GM12801 (cell line): Measurements from ENCODE around the gene TENM3.

ENCODE experiments used
- TF ChIP-seq, protein P1 (sequence below): IDR thresholded peaks from one replicate; pipeline ENCODE4 v1.5.1; 2011; ENCODE audit warnings: control low read depth; ENCODE audit not compliant: insufficient read length; ENCODE audit errors: extremely low read depth

The TENM3 gene

DNA sequence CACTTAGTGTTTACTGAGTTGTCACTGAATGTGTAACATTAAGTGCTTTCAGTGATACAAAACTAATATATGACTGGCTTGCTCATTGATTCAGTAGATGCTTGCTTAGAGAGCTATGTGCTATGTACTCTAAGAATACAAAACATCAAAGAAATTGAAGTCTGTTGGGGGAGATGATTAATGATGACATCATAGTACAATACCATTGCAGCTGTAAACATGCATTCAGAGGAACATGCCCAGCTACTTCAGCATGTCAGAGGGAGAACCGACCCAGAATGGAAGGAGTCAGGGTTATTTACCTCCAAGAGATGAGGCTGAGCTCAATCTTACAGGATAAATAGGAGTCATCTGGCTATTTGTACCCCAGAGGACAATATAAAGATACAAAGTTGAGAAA, 290.8 kb downstream of the TENM3 start:
- TF ChIP-seq, protein P1, sequence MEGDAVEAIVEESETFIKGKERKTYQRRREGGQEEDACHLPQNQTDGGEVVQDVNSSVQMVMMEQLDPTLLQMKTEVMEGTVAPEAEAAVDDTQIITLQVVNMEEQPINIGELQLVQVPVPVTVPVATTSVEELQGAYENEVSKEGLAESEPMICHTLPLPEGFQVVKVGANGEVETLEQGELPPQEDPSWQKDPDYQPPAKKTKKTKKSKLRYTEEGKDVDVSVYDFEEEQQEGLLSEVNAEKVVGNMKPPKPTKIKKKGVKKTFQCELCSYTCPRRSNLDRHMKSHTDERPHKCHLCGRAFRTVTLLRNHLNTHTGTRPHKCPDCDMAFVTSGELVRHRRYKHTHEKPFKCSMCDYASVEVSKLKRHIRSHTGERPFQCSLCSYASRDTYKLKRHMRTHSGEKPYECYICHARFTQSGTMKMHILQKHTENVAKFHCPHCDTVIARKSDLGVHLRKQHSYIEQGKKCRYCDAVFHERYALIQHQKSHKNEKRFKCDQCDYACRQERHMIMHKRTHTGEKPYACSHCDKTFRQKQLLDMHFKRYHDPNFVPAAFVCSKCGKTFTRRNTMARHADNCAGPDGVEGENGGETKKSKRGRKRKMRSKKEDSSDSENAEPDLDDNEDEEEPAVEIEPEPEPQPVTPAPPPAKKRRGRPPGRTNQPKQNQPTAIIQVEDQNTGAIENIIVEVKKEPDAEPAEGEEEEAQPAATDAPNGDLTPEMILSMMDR: no peak

DNA sequence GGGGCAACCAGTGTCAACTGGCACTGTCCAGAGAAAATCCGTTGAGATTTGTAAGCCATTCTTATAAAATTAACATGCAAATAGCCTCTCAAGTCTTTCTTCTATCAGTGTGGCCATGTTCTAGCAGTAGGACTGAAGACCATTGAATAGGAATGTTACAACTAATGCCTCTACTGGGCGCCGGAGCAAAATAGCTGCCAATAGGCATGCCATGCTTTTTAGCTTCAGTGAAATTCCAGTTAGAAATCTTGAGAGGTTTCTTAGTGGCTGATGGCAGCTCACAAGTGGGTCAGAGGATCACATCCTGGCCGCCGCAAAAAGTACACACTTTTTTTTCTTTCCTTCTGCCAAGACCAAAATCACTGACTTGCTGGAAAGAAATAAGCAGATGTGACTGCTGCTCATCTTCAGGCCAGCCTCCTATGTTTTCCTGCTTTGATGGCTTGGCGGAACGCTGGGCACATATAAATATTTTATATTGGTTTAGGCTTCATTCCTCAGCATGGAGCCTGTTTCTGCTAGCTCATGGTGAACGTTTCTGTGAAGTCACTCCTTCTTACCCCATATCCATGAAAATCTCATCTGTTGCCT, 293.1 kb downstream of the TENM3 start:
- TF ChIP-seq, protein P1: no peak

DNA sequence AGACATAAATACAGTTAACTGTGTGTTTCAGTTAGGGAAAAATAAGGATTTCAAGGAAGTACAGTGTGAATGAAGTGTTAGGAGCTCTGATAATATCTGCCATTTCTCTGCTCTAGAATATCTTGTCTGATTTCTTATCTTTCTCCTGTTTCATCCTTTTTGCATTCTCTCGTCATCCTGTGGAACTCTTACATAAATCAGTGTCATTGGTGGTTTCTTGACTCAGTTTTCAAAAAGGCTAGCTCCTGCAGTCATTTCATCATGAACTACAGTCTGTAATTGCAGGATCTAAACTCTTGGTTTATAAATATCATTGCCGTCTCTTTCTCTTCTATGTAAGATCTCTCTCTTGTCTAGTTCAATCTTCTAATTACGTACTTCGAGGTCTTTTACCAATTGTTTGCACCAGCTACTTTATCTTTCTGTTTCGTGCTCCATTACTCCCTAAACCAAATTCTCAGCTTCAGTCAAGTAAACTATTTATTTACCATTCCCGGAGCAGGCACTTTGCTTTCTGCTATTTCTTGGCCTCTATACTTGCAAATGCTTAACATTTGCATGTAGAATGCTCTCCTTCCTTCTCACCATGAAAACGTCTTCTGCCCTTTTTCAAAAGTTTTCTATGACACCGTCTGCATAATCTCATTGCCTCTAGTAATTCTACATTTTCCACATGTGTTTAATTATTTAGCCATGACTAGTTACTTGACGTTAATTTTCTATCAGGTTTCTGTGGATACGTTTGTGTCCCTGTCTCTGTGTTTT, 294.0 kb downstream of the TENM3 start:
- TF ChIP-seq, protein P1: no peak

DNA sequence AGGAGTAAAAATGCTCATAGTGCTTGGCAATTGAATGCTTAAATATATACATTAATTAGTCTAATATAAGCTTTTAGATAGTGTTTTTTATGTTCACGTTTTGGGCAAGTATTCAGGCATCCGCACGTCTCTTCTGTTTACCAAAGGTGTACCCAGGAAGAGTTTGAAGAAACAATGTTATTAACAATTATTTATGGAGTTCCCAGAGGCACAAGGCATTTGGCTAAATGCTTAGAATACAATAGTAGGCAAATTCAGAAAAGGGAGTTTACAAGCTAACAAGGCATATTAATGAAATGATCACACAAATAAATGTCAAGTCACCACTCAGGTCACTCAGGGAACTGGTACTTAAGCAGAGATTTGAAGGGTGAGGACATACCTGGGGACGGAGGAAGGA, 294.8 kb downstream of the TENM3 start:
- TF ChIP-seq, protein P1: no peak

DNA sequence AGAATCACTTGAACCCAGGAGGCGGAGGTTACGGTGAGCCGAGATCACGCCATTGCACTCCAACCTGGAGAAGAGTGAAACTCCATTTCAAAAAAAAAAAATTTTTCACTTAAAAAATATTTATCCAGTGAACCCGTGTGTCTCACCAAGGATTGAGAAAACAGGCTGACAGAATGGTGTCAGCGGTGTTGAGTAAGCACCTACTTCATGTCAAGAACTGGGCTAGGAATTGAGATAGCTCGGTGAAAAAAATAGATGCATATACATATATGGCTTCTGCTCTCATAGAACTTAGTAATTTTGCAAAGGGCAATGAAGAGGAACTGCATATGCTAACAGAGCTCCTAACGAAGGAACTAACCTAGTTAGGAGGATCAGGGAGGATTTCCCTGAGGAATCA, 297.3 kb downstream of the TENM3 start:
- TF ChIP-seq, protein P1: no peak

DNA sequence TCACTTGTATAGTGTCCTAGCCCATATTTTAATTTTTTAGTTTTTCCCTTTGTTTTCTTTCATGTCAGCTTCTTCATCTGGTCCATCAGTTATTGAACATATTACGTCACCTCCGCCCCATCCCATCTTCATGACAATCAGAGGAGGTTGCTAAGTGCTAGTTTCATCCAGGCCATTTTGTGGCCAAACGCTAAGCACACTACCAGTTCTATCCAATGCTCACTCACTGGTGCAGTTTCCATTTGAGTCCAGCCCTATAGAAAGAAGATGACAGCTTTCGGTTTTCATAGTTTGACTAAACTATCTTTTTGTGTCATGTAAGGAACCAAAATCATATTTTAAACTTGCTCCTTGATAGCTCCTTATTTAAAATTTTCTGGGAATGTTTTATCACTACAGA, 304.2 kb downstream of the TENM3 start:
- TF ChIP-seq, protein P1: no peak

DNA sequence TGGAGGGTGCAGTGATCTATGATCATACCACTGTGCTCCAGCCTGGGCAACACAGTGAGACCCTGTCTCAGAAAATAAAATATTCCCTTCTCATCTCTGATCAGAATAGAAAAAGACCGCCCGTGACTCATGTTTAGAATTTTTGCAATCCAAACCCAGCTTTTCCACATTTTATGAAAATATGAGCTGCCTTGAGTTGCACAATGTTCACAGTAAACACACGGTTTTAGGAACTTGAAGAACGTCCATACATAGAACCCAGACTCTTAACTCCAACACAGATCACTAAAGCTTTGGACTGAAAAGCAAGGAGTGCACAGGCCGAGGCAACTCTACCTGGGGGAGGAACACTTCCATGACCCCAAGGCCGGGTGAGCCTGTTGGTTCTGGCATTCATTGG, 305.0 kb downstream of the TENM3 start:
- TF ChIP-seq, protein P1: no peak
